Effector memory CD8-positive, alpha-beta T cell (primary cell): ENCODE measurements around the gene DDRGK1.

ENCODE experiments used
- ATAC-seq: fragments of 150-1000 bp; cut with Tn5 transposase; replicated peaks from 2 replicates; pipeline ENCODE4 v1.10.0; 2021; ENCODE audit warnings: mild to moderate bottlenecking, moderate library complexity
- DNase-seq, 3 experiments: peaks; one replicate each; pipeline ENCODE4 v3.0.0; 2021
- H3K27ac Mint-ChIP-seq, 2 donors: one replicate each; pipeline ENCODE4 v1.8.0; 2022; ENCODE audit warnings: mild to moderate bottlenecking in 2 of 2, mixed read lengths in 2 of 2, moderate library complexity in 2 of 2
- H3K27me3 Mint-ChIP-seq, 2 donors: one replicate each; pipeline ENCODE4 v1.8.0; 2022; ENCODE audit warnings: mixed read lengths in 2 of 2
- H3K36me3 Mint-ChIP-seq: one replicate; pipeline ENCODE4 v1.8.0; 2022; ENCODE audit warnings: mild to moderate bottlenecking, moderate library complexity, mixed read lengths; ENCODE audit not compliant: insufficient read depth
- H3K4me1 Mint-ChIP-seq, 2 donors: one replicate each; pipeline ENCODE4 v1.8.0; 2022; ENCODE audit warnings: low read depth in 2 of 2, mixed read lengths in 2 of 2
- H3K4me3 Mint-ChIP-seq, 2 donors: one replicate each; pipeline ENCODE4 v1.8.0; 2022; ENCODE audit warnings: mild to moderate bottlenecking in 2 of 2, mixed read lengths in 2 of 2, moderate library complexity in 2 of 2
- H3K9me3 Mint-ChIP-seq, 2 donors: one replicate each; pipeline ENCODE4 v1.8.0; 2022; ENCODE audit warnings: mixed read lengths in 2 of 2

Gene DDRGK1

GRCh38 chr20:3239867-3240775 is 35.6 kb upstream of the DDRGK1 start:
- peaks cover 7 to 13% of the 10 kb centered on the region in 2 donors for H3K4me1 Mint-ChIP-seq
- DNase-seq (no peak), ATAC-seq (no peak)
- no peak overlapping the region for H3K27ac Mint-ChIP-seq
- no peaks in the 10 kb centered on the region for H3K9me3 Mint-ChIP-seq
- peaks cover 39 to 61% of the 10 kb centered on the region in 2 donors for H3K27me3 Mint-ChIP-seq
- H3K36me3 Mint-ChIP-seq = peaks cover 10% of the 10 kb centered on the region
- H3K4me3 Mint-ChIP-seq = peak overlapping the region; percentile 94 to 96

DNA sequence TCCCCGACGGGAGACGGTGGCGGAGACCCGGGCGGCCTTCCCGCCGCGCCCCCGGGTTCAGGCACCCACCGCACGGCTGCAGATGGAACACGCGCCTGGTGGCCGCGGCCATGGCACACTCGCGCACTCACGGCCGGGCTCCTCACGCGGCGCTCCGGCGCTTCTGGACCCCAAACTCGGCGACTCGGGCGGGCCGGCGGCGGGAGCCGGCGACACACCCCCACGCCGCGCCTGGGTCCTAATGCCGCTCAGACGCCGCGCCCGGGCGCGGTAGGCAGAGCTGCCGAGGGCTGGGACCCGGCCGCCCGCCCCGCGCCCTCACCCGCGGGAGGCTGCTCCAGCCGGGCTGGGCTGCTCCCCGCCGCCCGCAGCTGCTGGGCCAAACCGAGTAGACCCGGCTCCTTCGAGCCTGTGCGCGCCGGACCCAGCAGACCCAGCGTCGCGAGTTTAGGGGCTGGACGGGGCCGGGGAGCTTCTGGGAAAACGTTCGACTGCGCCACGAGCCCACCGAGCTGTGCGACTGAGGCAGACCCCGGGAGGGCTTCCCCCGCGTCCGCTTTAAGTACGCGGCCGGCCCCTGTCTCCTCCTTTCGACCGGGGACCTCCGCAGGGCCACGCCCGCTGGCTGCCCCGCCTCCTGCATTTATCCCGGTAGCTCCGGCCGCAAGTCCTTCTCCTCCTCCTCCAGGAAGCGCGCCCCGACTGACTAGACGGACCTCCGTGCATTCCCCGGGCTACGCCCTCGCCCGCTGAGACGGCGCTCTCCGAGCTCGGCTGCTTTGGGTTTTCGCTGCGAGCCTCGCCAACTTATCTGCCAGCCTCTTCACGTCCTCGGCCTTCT is 34.8 kb upstream of the DDRGK1 start, which contains the start of gene SLC4A11:
SLC4A11 (minus strand) TSS at position 165 of the 841 bp plus-strand sequence; CDS start at position 112, 53 bp downstream.
- H3K4me3 Mint-ChIP-seq = peak within 1 kb of the TSS; percentile 94 to 96
- H3K27ac Mint-ChIP-seq = no peak within 1 kb of the TSS
- H3K27me3 Mint-ChIP-seq = peaks cover 34 to 68% of the 10 kb centered on the region in 2 donors
- ATAC-seq (peak; percentile 76), DNase-seq (peak in 2 of 3 experiments; percentile 21 to 30)
- H3K36me3 Mint-ChIP-seq = peaks cover 5% of the 10 kb centered on the region
- peaks cover 7 to 12% of the 10 kb centered on the region in 2 donors for H3K4me1 Mint-ChIP-seq
- H3K9me3 Mint-ChIP-seq = no peaks in the 10 kb centered on the region

- H3K27ac Mint-ChIP-seq = no peak overlapping the region
- peak; percentile 39 to 46 (median 44) for DNase-seq
- peaks cover 32 to 68% of the 10 kb centered on the region in 2 donors for H3K27me3 Mint-ChIP-seq
These were observed 34.1 kb upstream of the DDRGK1 start for GRCh38 chr20:3238616-3239025.

DNA sequence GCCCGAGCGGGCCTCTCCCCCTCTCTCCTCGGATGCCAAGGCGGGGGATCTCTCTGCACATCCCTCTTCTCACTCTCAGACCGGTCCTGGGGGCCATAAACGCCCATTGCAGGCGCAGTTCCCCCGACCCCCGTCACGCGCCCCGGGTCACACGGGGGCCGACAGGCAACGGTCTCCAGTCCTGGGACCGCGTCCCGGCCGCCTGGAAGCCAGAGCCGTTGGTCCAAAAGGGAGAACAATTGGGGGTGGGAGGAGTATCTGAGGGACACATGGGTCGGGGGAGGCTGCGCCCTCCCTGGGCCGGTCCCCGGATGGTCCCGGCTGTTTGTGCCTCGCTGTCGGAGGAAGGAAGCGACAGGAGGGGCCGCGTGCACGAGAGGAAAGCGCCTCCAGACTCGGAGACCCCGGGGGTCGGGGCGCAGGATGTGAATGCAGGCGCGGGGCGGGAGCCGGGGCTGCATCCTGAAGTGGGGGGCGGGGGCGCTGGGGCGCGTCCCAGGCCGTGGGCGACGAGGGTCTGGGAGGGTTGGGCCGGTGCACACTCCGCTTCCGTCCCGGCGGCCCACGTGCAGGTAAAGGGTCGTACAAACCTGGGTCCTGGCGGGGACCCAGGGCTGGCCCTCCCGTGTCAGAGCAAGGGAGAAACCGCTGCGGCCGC is 33.6 kb upstream of the DDRGK1 start:
- H3K36me3 Mint-ChIP-seq = peaks cover 5% of the 10 kb centered on the region
- H3K9me3 Mint-ChIP-seq = no peaks in the 10 kb centered on the region
- H3K4me1 Mint-ChIP-seq = peaks cover 7 to 11% of the 10 kb centered on the region in 2 donors
- ATAC-seq = peak; percentile 11
- DNase-seq = no peak
- H3K27ac Mint-ChIP-seq = no peak overlapping the region
- H3K4me3 Mint-ChIP-seq = peak overlapping the region; percentile 94 to 96
- H3K27me3 Mint-ChIP-seq = peaks cover 32 to 68% of the 10 kb centered on the region in 2 donors

More at GRCh38 chr20:3238616-3239025, 34.1 kb upstream of the DDRGK1 start:
- Mint-ChIP-seq H3K36me3 (peaks cover 5% of the 10 kb centered on the region), H3K4me1 (peaks cover 7 to 11% of the 10 kb centered on the region in 2 donors), H3K4me3 (peak overlapping the region; percentile 94 to 96), H3K9me3 (no peaks in the 10 kb centered on the region)
- ATAC-seq = peak; percentile 78

DNA sequence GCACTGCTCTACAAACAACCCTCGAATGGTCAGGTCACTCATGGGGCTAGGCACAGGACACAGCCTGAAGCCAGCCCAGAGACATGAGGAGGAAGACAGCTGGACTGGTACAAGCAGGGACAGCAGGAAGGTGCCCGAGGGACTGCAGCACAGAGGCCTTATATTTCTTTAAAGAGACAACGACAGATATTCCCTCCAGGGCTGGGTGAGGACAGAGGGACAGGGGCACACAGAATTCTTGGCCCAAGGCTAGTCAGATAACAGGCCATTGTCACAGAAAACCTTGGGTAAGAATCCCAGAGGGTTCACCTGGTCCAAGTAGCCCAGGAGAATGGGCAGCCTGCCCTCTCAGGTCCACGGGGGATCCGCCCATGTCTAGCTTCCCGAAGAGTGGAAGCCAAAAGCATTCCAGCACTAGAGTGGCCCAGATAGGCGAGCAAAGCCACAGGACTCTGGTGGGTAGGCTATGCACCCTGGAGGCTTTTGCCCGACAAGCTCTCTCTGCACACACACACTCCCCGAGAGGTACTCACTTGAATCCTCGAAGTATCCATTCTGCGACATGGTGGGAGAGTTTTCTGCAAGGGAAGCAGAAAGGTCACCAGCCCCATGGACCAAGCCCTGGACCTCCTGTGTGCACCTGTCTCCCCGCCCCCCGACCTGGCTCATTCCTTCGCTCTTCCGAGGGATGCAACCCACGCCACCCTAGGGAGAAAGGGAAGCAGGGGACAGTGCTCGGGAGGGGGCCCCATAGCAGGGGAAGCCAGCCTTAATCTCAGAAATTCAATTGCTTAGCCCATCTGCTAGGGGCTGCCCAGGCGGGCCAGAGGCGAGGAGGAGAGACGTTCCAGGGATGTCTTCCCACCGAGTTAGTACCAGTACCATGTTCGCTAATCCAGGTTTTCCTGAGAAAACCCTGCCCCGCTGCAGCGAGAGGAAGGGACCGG is 32.8 kb upstream of the DDRGK1 start:
- DNase-seq = no peak
- Mint-ChIP-seq H3K27ac (no peak overlapping the region), H3K4me3 (peak overlapping the region; percentile 94 to 96), H3K4me1 (peaks cover 7 to 11% of the 10 kb centered on the region in 2 donors), H3K36me3 (peaks cover 5% of the 10 kb centered on the region), H3K9me3 (no peaks in the 10 kb centered on the region), H3K27me3 (peaks cover 32 to 68% of the 10 kb centered on the region in 2 donors)
- no peak for ATAC-seq

DNA sequence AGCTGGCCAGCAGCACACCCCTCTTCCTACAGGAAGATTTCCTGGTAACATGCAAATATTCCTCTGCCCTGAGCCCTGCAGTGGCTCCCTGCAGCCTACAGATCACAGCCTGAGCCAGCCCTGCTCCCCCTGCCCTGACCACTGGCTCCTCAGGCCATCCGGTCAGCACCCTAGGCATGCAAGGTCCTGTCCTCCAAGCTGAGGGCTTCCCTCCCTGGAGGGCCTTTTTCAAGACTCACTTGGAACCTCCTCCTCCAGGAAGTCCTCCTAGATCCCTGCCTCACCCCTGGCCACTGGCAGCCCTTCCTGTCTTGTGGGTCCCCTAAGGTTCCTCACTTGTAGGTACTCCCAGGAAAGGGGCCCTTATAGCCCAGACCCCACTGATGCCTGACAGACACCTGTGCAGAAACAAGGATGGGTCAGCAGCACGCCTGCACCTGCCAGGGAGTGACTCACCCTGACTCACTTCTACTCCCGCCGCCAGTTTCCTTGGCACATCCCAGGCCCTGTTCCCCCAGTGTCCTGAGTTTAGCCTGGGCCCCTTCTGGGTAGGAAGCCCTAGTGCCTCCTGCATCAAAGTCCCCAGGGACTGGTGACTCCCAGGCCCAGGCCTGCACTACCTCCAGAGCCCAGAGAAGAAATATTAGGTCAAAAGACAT is 31.3 kb upstream of the DDRGK1 start:
- Mint-ChIP-seq H3K9me3 (no peaks in the 10 kb centered on the region), H3K36me3 (peaks cover 5% of the 10 kb centered on the region), H3K4me1 (peaks cover 7 to 11% of the 10 kb centered on the region in 2 donors), H3K27ac (no peak overlapping the region), H3K27me3 (peaks cover 32 to 55% of the 10 kb centered on the region in 2 donors), H3K4me3 (no peak overlapping the region)
- no peak for ATAC-seq
- DNase-seq = no peak

DNA sequence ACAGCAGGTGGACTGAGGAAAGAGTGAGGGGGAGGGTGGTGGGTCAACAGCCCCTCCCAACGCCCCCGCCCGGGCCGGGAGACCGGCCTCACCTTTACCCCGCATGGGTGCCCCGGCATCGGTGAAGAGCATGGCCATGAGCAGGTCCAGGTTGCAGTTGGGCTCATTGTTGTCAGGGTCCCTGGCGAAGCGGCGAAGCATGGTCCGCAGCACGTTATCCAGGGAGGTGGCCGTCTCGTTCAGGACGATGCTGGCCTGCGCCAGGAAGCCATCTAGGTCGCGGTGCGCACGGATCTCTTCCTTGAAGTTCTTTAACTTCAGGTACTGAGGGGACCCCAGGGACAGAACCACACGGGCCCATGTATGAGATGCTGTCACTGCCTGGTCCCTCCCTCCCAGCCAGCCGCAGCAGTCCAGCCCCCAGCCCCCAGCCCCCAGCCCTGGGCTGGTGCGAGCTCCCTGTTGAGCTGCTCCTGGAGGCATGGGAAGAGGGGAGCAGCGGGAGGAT is 29.6 kb upstream of the DDRGK1 start:
- Mint-ChIP-seq H3K27ac (no peak overlapping the region), H3K27me3 (peaks cover 24 to 39% of the 10 kb centered on the region in 2 donors), H3K4me1 (peaks cover 0 to 4% of the 10 kb centered on the region in 2 donors), H3K9me3 (no peaks in the 10 kb centered on the region), H3K36me3 (no peaks in the 10 kb centered on the region), H3K4me3 (no peak overlapping the region)
- DNase-seq (no peak), ATAC-seq (no peak)

GRCh38 chr20:3233131-3233990 is 28.9 kb upstream of the DDRGK1 start:
- Mint-ChIP-seq H3K9me3 (no peaks in the 10 kb centered on the region), H3K4me1 (peaks cover 0 to 4% of the 10 kb centered on the region in 2 donors), H3K4me3 (no peak overlapping the region), H3K27me3 (peaks cover 24 to 39% of the 10 kb centered on the region in 2 donors), H3K27ac (no peak overlapping the region), H3K36me3 (no peaks in the 10 kb centered on the region)
- no peak for ATAC-seq
- no peak for DNase-seq

GRCh38 chr20:3231889-3232588 is 27.6 kb upstream of the DDRGK1 start:
- H3K9me3 Mint-ChIP-seq = no peaks in the 10 kb centered on the region
- DNase-seq (no peak), ATAC-seq (no peak)
- H3K36me3 Mint-ChIP-seq = no peaks in the 10 kb centered on the region
- no peak overlapping the region for H3K4me3 Mint-ChIP-seq
- no peak overlapping the region for H3K27ac Mint-ChIP-seq
- peaks cover 21 to 26% of the 10 kb centered on the region in 2 donors for H3K27me3 Mint-ChIP-seq
- no peaks in the 10 kb centered on the region for H3K4me1 Mint-ChIP-seq

GRCh38 chr20:3231116-3231515 is 26.6 kb upstream of the DDRGK1 start:
- no peak overlapping the region for H3K27ac Mint-ChIP-seq
- DNase-seq (no peak), ATAC-seq (no peak)
- no peaks in the 10 kb centered on the region for H3K4me1 Mint-ChIP-seq
- no peak overlapping the region for H3K4me3 Mint-ChIP-seq
- no peaks in the 10 kb centered on the region for H3K9me3 Mint-ChIP-seq
- H3K36me3 Mint-ChIP-seq = no peaks in the 10 kb centered on the region
- peaks cover 12 to 17% of the 10 kb centered on the region in 2 donors for H3K27me3 Mint-ChIP-seq
